ENCODE data around the gene GPR151.

The GPR151 gene

DNA sequence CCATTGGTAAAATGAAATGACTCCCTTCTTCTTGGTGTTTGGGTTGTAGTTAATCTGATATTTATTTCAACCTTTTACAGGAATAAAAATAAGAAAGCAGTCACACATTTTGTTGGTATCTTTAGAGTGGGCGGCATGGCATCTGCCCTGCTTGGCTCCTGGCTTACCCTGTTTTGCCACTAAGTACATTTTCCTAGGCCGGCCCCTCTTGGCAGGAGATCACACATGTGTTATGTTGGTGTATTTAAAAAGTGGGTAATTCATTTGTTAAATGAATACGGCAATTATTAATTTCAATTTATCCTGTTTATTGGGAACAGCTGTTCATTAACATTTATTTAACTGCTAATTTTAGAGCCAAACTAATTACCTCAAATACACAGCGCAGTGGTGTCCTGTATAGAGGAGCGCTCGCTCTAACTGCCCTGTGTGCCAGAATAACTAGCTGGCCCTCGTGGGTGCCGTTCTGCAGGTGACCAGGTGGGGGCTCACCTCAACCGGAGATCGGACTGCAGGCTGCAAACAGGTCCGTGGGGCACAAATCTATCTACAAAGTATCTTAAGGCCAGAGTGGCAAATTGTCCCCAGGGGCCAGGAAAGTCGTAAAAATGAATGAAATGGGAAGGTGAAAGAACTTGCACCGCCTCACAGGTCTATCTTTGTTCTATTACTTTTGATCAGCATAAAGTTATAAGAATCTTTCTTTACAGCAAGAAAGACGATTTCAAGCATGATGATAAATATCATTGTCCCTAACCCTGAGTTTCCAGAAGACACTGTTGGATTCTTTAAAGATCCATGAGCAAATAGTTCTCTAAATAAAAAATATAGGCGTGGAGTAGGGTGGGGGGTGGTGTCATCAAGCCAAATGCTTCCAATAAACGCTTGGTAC lies 26.2 kb upstream of the GPR151 start:
- no peak overlapping the region for H3K9ac ChIP-seq (ENCODE audit: low read length in 2 of 2)
- no peak overlapping the region for H3K4me3 ChIP-seq (ENCODE audit: low read length in 2 of 2)
- H3K27ac ChIP-seq (ENCODE audit: low read length), result no peak overlapping the region

DNA sequence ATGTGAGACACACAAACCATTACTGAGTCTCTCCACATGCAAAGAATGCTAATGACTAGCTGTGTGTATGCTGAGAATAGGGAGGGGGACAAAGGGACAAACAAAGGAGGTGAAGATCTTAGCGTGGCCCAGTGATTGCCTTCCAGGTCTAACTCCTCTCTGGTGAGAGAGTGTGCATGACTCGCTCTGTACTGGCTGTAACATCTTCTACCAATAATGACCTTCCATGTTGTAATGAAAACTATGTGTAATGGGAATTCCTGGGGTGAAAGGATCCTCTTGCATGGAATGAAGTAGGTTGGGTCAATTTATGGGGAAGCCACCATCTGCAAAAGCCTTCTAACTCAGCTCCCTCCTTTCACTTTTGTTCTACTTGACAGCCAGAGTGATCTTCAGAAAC lies 24.4 kb upstream of the GPR151 start:
- Histone ChIP-seq H3K36me3 (ENCODE audit: control insufficient read depth in 2 of 2, insufficient read depth in 2 of 2, low read length in 2 of 2) (no peaks in the 10 kb centered on the region), H3K4me3 (ENCODE audit: low read length in 2 of 2) (no peak overlapping the region), H3K9ac (ENCODE audit: low read length in 2 of 2) (no peak overlapping the region), H3K4me1 (ENCODE audit: control insufficient read depth, insufficient read depth, low read length) (no peaks in the 10 kb centered on the region), H3K9me3 (ENCODE audit: control insufficient read depth in 2 of 2, low read length in 2 of 2) (no peaks in the 10 kb centered on the region), H3K27me3 (ENCODE audit: control insufficient read depth in 1 of 2, insufficient read depth in 2 of 2, low read length in 2 of 2) (peaks cover 0 to 4% of the 10 kb centered on the region in 2 donors), H3K27ac (ENCODE audit: low read length) (no peak overlapping the region)

More for the DNA sequence above, 26.2 kb upstream of the GPR151 start:
- Histone ChIP-seq H3K36me3 (ENCODE audit: control insufficient read depth in 2 of 2, insufficient read depth in 2 of 2, low read length in 2 of 2) (no peaks in the 10 kb centered on the region), H3K27me3 (ENCODE audit: control insufficient read depth in 1 of 2, insufficient read depth in 2 of 2, low read length in 2 of 2) (peaks cover 0 to 4% of the 10 kb centered on the region in 2 donors), H3K9me3 (ENCODE audit: control insufficient read depth in 2 of 2, low read length in 2 of 2) (no peaks in the 10 kb centered on the region), H3K4me1 (ENCODE audit: control insufficient read depth, insufficient read depth, low read length) (no peaks in the 10 kb centered on the region)

- Histone ChIP-seq H3K27me3 (ENCODE audit: control insufficient read depth in 1 of 2, insufficient read depth in 2 of 2, low read length in 2 of 2) (peaks cover 0 to 2% of the 10 kb centered on the region in 2 donors), H3K4me3 (ENCODE audit: low read length in 2 of 2) (no peak overlapping the region), H3K9ac (ENCODE audit: low read length in 2 of 2) (no peak overlapping the region), H3K27ac (ENCODE audit: low read length) (no peak overlapping the region), H3K36me3 (ENCODE audit: control insufficient read depth in 2 of 2, insufficient read depth in 2 of 2, low read length in 2 of 2) (no peaks in the 10 kb centered on the region), H3K9me3 (ENCODE audit: control insufficient read depth in 2 of 2, low read length in 2 of 2) (no peaks in the 10 kb centered on the region), H3K4me1 (ENCODE audit: control insufficient read depth, insufficient read depth, low read length) (no peaks in the 10 kb centered on the region)
Measured at GRCh38 chr5:146539973-146540372, 24.0 kb upstream of the GPR151 start.

- Histone ChIP-seq H3K9ac (ENCODE audit: low read length in 2 of 2) (no peak overlapping the region), H3K27me3 (ENCODE audit: control insufficient read depth in 1 of 2, insufficient read depth in 2 of 2, low read length in 2 of 2) (peaks cover 0 to 2% of the 10 kb centered on the region in 2 donors)
Measured at GRCh38 chr5:146538432-146538831, 22.4 kb upstream of the GPR151 start.

GRCh38 chr5:146533882-146534281 lies 17.9 kb upstream of the GPR151 start:
- Histone ChIP-seq H3K36me3 (ENCODE audit: control insufficient read depth in 2 of 2, insufficient read depth in 2 of 2, low read length in 2 of 2) (no peaks in the 10 kb centered on the region), H3K9ac (ENCODE audit: low read length in 2 of 2) (no peak overlapping the region), H3K9me3 (ENCODE audit: control insufficient read depth in 2 of 2, low read length in 2 of 2) (no peaks in the 10 kb centered on the region), H3K4me3 (ENCODE audit: low read length in 2 of 2) (no peak overlapping the region), H3K27me3 (ENCODE audit: control insufficient read depth in 1 of 2, insufficient read depth in 2 of 2, low read length in 2 of 2) (peaks cover 0 to 2% of the 10 kb centered on the region in 2 donors), H3K27ac (ENCODE audit: low read length) (no peak overlapping the region), H3K4me1 (ENCODE audit: control insufficient read depth, insufficient read depth, low read length) (no peaks in the 10 kb centered on the region)

More at GRCh38 chr5:146538432-146538831, 22.4 kb upstream of the GPR151 start:
- Histone ChIP-seq H3K27ac (ENCODE audit: low read length) (no peak overlapping the region), H3K4me1 (ENCODE audit: control insufficient read depth, insufficient read depth, low read length) (no peaks in the 10 kb centered on the region), H3K4me3 (ENCODE audit: low read length in 2 of 2) (no peak overlapping the region), H3K9me3 (ENCODE audit: control insufficient read depth in 2 of 2, low read length in 2 of 2) (no peaks in the 10 kb centered on the region), H3K36me3 (ENCODE audit: control insufficient read depth in 2 of 2, insufficient read depth in 2 of 2, low read length in 2 of 2) (no peaks in the 10 kb centered on the region)

GRCh38 chr5:146533260-146533857 lies 17.4 kb upstream of the GPR151 start:
- no peaks in the 10 kb centered on the region for H3K9me3 ChIP-seq (ENCODE audit: control insufficient read depth in 2 of 2, low read length in 2 of 2)
- H3K4me1 ChIP-seq (ENCODE audit: control insufficient read depth, insufficient read depth, low read length), result no peaks in the 10 kb centered on the region
- H3K4me3 ChIP-seq (ENCODE audit: low read length in 2 of 2), result no peak overlapping the region
- peaks cover 0 to 2% of the 10 kb centered on the region in 2 donors for H3K27me3 ChIP-seq (ENCODE audit: control insufficient read depth in 1 of 2, insufficient read depth in 2 of 2, low read length in 2 of 2)
- H3K27ac ChIP-seq (ENCODE audit: low read length), result no peak overlapping the region
- no peak overlapping the region for H3K9ac ChIP-seq (ENCODE audit: low read length in 2 of 2)
- H3K36me3 ChIP-seq (ENCODE audit: control insufficient read depth in 2 of 2, insufficient read depth in 2 of 2, low read length in 2 of 2), result no peaks in the 10 kb centered on the region

DNA sequence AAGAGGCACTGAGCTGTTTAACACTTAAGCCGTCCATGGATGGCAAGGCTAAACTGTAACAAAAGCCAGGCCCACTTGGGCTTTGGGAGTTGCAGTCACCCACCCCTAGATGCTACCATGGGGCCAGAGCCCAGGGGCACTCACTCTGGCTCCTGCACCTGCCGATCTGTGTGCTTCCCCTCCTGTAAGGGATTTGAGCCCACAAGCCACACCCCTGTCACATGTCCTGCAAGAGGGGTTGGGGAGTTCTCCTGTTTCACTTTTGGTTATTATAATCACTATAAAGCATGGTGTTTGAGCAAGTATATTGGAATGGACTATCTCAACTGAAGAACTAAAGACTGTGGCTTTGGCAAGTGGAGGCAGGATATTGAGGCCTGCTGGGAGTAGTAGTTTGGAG lies 14.0 kb upstream of the GPR151 start:
- no peak overlapping the region for H3K4me3 ChIP-seq (ENCODE audit: low read length in 2 of 2)
- H3K27ac ChIP-seq (ENCODE audit: low read length), result no peak overlapping the region
- no peaks in the 10 kb centered on the region for H3K4me1 ChIP-seq (ENCODE audit: control insufficient read depth, insufficient read depth, low read length)
- H3K27me3 ChIP-seq (ENCODE audit: control insufficient read depth in 1 of 2, insufficient read depth in 2 of 2, low read length in 2 of 2), result no peaks in the 10 kb centered on the region
- no peak overlapping the region for H3K9ac ChIP-seq (ENCODE audit: low read length in 2 of 2)
- no peaks in the 10 kb centered on the region for H3K36me3 ChIP-seq (ENCODE audit: control insufficient read depth in 2 of 2, insufficient read depth in 2 of 2, low read length in 2 of 2)
- H3K9me3 ChIP-seq (ENCODE audit: control insufficient read depth in 2 of 2, low read length in 2 of 2), result no peaks in the 10 kb centered on the region

- Histone ChIP-seq H3K4me1 (ENCODE audit: control insufficient read depth, insufficient read depth, low read length) (no peaks in the 10 kb centered on the region), H3K27me3 (ENCODE audit: control insufficient read depth in 1 of 2, insufficient read depth in 2 of 2, low read length in 2 of 2) (no peaks in the 10 kb centered on the region), H3K27ac (ENCODE audit: low read length) (no peak overlapping the region), H3K4me3 (ENCODE audit: low read length in 2 of 2) (no peak overlapping the region), H3K9me3 (ENCODE audit: control insufficient read depth in 2 of 2, low read length in 2 of 2) (no peaks in the 10 kb centered on the region), H3K36me3 (ENCODE audit: control insufficient read depth in 2 of 2, insufficient read depth in 2 of 2, low read length in 2 of 2) (no peaks in the 10 kb centered on the region), H3K9ac (ENCODE audit: low read length in 2 of 2) (no peak overlapping the region)
Measured at GRCh38 chr5:146528236-146528635, 12.2 kb upstream of the GPR151 start.

- Histone ChIP-seq H3K27ac (ENCODE audit: low read length) (no peak overlapping the region), H3K36me3 (ENCODE audit: control insufficient read depth in 2 of 2, insufficient read depth in 2 of 2, low read length in 2 of 2) (no peaks in the 10 kb centered on the region), H3K4me1 (ENCODE audit: control insufficient read depth, insufficient read depth, low read length) (no peaks in the 10 kb centered on the region), H3K4me3 (ENCODE audit: low read length in 2 of 2) (no peak overlapping the region), H3K27me3 (ENCODE audit: control insufficient read depth in 1 of 2, insufficient read depth in 2 of 2, low read length in 2 of 2) (no peaks in the 10 kb centered on the region), H3K9ac (ENCODE audit: low read length in 2 of 2) (no peak overlapping the region), H3K9me3 (ENCODE audit: control insufficient read depth in 2 of 2, low read length in 2 of 2) (no peaks in the 10 kb centered on the region)
Measured at GRCh38 chr5:146527785-146528184, 11.8 kb upstream of the GPR151 start.

- Histone ChIP-seq H3K4me3 (ENCODE audit: low read length in 2 of 2) (no peak overlapping the region), H3K9ac (ENCODE audit: low read length in 2 of 2) (no peak overlapping the region), H3K27ac (ENCODE audit: low read length) (no peak overlapping the region), H3K9me3 (ENCODE audit: control insufficient read depth in 2 of 2, low read length in 2 of 2) (no peaks in the 10 kb centered on the region), H3K27me3 (ENCODE audit: control insufficient read depth in 1 of 2, insufficient read depth in 2 of 2, low read length in 2 of 2) (no peaks in the 10 kb centered on the region), H3K4me1 (ENCODE audit: control insufficient read depth, insufficient read depth, low read length) (no peaks in the 10 kb centered on the region), H3K36me3 (ENCODE audit: control insufficient read depth in 2 of 2, insufficient read depth in 2 of 2, low read length in 2 of 2) (no peaks in the 10 kb centered on the region)
Measured at GRCh38 chr5:146523698-146524097, 7.7 kb upstream of the GPR151 start.

Data from stomach smooth muscle (tissue), 2 donors.